Measurements from ENCODE around the gene APBB2.

DNA sequence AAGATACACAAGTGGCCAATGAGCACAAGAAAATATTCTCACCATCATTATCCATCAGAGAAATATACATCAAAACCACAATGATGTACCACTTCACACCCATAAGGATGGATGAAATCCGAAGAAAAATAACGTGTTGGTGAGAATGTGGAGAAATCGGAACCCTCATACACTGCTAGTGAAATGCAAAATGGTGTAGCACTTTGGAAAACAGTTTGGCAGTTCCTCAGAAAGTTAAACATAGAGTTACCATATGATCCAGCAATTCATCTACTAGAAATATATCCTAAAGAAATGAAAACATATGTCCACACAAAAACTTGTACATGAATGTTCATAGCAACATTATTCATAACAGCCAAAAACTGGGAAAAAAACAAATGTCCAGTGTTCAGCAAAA is 18.5 kb upstream of the APBB2 start:
- TF ChIP-seq, protein P1, sequence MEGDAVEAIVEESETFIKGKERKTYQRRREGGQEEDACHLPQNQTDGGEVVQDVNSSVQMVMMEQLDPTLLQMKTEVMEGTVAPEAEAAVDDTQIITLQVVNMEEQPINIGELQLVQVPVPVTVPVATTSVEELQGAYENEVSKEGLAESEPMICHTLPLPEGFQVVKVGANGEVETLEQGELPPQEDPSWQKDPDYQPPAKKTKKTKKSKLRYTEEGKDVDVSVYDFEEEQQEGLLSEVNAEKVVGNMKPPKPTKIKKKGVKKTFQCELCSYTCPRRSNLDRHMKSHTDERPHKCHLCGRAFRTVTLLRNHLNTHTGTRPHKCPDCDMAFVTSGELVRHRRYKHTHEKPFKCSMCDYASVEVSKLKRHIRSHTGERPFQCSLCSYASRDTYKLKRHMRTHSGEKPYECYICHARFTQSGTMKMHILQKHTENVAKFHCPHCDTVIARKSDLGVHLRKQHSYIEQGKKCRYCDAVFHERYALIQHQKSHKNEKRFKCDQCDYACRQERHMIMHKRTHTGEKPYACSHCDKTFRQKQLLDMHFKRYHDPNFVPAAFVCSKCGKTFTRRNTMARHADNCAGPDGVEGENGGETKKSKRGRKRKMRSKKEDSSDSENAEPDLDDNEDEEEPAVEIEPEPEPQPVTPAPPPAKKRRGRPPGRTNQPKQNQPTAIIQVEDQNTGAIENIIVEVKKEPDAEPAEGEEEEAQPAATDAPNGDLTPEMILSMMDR (IDR thresholded peaks at IDR 0.05) = no peak
- TF ChIP-seq POLR2A (IDR thresholded peaks at IDR 0.05) = no peak
